HepG2 (cell line): ENCODE measurements around the gene KLHDC1. TPM values are rescaled to one million over a fixed set of nuclear protein-coding genes. Genes with fewer than 3 reads are reported as not detected.
A peak's percentile ranks its signal among the peaks of the same experiment; 100 is the strongest.

Source experiments
- DBP ChIP-seq: sonication (generic); formaldehyde crosslinking; IDR thresholded peaks from 2 replicates; pipeline ENCODE4 v1.4.0; 2020; ENCODE audit warnings: missing genetic modification reagents; ENCODE audit errors: not compliant biosample characterization
- EED ChIP-seq: sonication (generic); formaldehyde crosslinking; IDR thresholded peaks from 2 replicates; pipeline ENCODE4 v1.5.0; 2020; ENCODE audit warnings: mild to moderate bottlenecking, missing genetic modification reagents
- GMEB2 ChIP-seq: IDR thresholded peaks from 2 replicates; pipeline ENCODE4 v1.6.1; 2016; ENCODE audit warnings: missing biosample characterization, missing genetic modification reagents, low read depth
- HBP1 ChIP-seq: IDR thresholded peaks from 2 replicates; pipeline ENCODE4 v1.6.1; 2016; ENCODE audit warnings: low read depth, control low read depth
- HNRNPK ChIP-seq: fragments of 200-400 bp; formaldehyde crosslinking; IDR thresholded peaks from 2 replicates; pipeline ENCODE4 v1.6.1; 2018; ENCODE audit warnings: low read length, low read depth, moderate library complexity, mild to moderate bottlenecking; ENCODE audit not compliant: poor library complexity, severe bottlenecking
- HOXD1 ChIP-seq: sonication (generic); formaldehyde crosslinking; IDR thresholded peaks from 2 replicates; pipeline ENCODE4 v1.5.0; 2020; ENCODE audit warnings: missing genetic modification reagents
- KDM6A ChIP-seq: IDR thresholded peaks from 2 replicates; pipeline ENCODE4 v1.6.1; 2016; ENCODE audit warnings: low read depth
- MAX ChIP-seq: IDR thresholded peaks from 2 replicates; pipeline ENCODE4 v1.6.1; 2012; ENCODE audit warnings: inconsistent platforms
- MED13 ChIP-seq: sonication (generic); formaldehyde crosslinking; IDR thresholded peaks from 2 replicates; pipeline ENCODE4 v1.5.0; 2020; ENCODE audit warnings: missing genetic modification reagents
- RXRB ChIP-seq: IDR thresholded peaks from 2 replicates; pipeline ENCODE4 v1.6.1; 2016; ENCODE audit warnings: borderline replicate concordance, missing genetic modification reagents, missing compliant biosample characterization
- SAP130 ChIP-seq: IDR thresholded peaks from 2 replicates; pipeline ENCODE4 v1.6.1; 2016; ENCODE audit warnings: low read depth
- SNAI1 ChIP-seq: sonication (generic); formaldehyde crosslinking; IDR thresholded peaks from 2 replicates; pipeline ENCODE4 v1.5.0; 2020; ENCODE audit warnings: mild to moderate bottlenecking, missing genetic modification reagents, borderline replicate concordance
- SP2 ChIP-seq: sonication (generic); formaldehyde crosslinking; IDR thresholded peaks from 2 replicates; pipeline ENCODE4 v1.5.1; 2020; ENCODE audit warnings: mild to moderate bottlenecking, missing genetic modification reagents
- SRY ChIP-seq: sonication (generic); formaldehyde crosslinking; IDR thresholded peaks from 2 replicates; pipeline ENCODE4 v1.8.0; 2022; ENCODE audit warnings: mild to moderate bottlenecking, missing genetic modification reagents
- TOPORS ChIP-seq: sonication (generic); formaldehyde crosslinking; IDR thresholded peaks from 2 replicates; pipeline ENCODE4 v1.8.0; 2023; ENCODE audit warnings: mild to moderate bottlenecking, missing genetic modification reagents
- ZBTB3 ChIP-seq: sonication (generic); formaldehyde crosslinking; IDR thresholded peaks from 2 replicates; pipeline ENCODE4 v1.4.0; 2020; ENCODE audit warnings: low read depth, mild to moderate bottlenecking, moderate library complexity, missing genetic modification reagents, borderline replicate concordance
- ZFP1 ChIP-seq: IDR thresholded peaks from 2 replicates; pipeline ENCODE4 v1.6.1; 2016
- ZNF205 ChIP-seq: IDR thresholded peaks from 2 replicates; pipeline ENCODE4 v1.6.1; 2018; ENCODE audit warnings: missing biosample characterization, missing genetic modification reagents
- ZNF720 ChIP-seq: sonication (generic); formaldehyde crosslinking; IDR thresholded peaks from 2 replicates; pipeline ENCODE4 v1.4.0; 2020; ENCODE audit warnings: missing genetic modification reagents
- polyA plus RNA-seq, 8 experiments: library from polyadenylated mRNA; depleted of rRNA in 3 of 8; stranded (reverse) in 7 of 8; unstranded in 1 of 8; fragments of >200 nt; fragmentation: Illumina TruSeq in 4 of 8; extraction: Trizol in 4 of 8; gene quantifications; 2 replicates each; pipeline versions ENCODE4 v1.2.1 to v1.2.3, GENCODE V29; 2011 to 2016; ENCODE audit warnings: low read depth in 4 of 8, missing spikeins in 1 of 8, mixed read lengths in 1 of 8; ENCODE audit not compliant: insufficient read depth in 1 of 8
- total RNA-seq, 5 experiments: library from RNA; depleted of rRNA; stranded (reverse); fragments of >200 nt; fragmentation: Illumina TruSeq; extraction: Trizol; gene quantifications; 2 replicates each; pipeline ENCODE4 v1.2.3, GENCODE V29; 2016; ENCODE audit warnings: low read depth in 1 of 5
- TF ChIP-seq, protein P1 (sequence below): IDR thresholded peaks from 2 replicates; pipeline ENCODE4 v1.6.1; 2016; ENCODE audit warnings: missing genetic modification reagents, missing compliant biosample characterization
- TF ChIP-seq, protein P2 (sequence below): sonication (generic); formaldehyde crosslinking; IDR thresholded peaks from 2 replicates; pipeline ENCODE4 v1.4.0; 2020; ENCODE audit warnings: missing genetic modification reagents, borderline replicate concordance

KLHDC1 gene
- total and polyA plus RNA-seq, 2 of the 13 experiments (the other 11 are each of a cell fraction or from before 2014, with no cell fraction given), result 0.11 TPM; not detected in 1

DNA sequence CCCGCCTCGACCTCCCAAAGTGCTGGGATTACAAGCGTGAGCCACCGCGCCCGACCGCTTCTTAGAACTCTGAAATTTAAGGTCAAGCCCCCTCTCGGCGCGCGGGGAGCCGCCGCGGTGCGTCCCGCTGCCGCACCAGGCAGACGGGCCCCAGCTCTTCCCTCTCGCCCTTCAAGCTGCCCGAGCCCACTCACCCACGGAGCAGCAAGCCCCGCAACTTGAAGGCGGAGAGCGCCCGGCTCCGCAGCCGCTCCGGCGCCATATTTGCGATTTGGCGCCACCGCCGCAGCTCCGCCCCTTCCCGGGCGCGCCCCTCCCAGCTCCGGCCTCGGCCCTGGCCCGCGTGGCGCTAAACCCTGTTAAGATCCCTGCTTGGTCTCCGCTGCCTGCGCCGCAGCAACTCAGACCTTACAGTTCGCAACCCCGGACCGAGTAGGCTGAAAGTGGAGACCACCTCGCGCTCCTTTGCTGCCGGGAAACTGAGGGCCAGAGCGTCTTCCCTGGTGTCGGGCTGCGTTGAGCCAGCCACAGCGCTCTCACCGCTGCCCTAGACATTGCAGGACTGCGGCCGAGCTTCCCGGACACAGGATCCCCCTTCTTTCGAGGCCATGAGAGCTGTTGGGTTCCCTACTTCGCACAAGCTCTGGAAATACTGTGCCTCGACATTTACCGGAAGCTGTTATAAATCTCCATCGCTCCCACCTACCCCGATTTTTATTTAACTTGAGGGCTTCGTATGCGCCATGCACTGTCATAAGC, 4.8 kb upstream of the KLHDC1 start, which contains the start of gene POLE2 (continued):
- no peak for TF ChIP-seq GMEB2 (CRISPR knock-in tag)
- no peak for TF ChIP-seq ZFP1 (CRISPR knock-in tag)
- peak; percentile 79 for TF ChIP-seq ZBTB3
- TF ChIP-seq ZNF720 (CRISPR knock-in tag), result no peak
- TF ChIP-seq SRY (CRISPR knock-in tag), result peak; percentile 84
- TF ChIP-seq MED13 (CRISPR knock-in tag), result peak; percentile 75; the same call in 1 of the 2 replicates
- TF ChIP-seq, protein P1, sequence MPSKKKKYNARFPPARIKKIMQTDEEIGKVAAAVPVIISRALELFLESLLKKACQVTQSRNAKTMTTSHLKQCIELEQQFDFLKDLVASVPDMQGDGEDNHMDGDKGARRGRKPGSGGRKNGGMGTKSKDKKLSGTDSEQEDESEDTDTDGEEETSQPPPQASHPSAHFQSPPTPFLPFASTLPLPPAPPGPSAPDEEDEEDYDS (CRISPR knock-in tag), result peak; percentile 38; the same call in 1 of the 2 replicates
- TF ChIP-seq RXRB (CRISPR knock-in tag), result peak; percentile 35; the same call in 1 of the 2 replicates
- TF ChIP-seq HBP1 (CRISPR knock-in tag), result 0 out of 2 replicates have a peak, but pooled peaks have one; percentile 45
- TF ChIP-seq MAX, result peak; percentile 97
- TF ChIP-seq DBP (CRISPR knock-in tag), result peak; percentile 46
- peak; percentile 56 for TF ChIP-seq HNRNPK
- TF ChIP-seq SAP130 (CRISPR knock-in tag), result peak; percentile 94
- 0 out of 2 replicates have a peak, but pooled peaks have one; percentile 44 for TF ChIP-seq ZNF205 (CRISPR knock-in tag)
- no peak for TF ChIP-seq SNAI1
- TF ChIP-seq KDM6A (CRISPR knock-in tag), result no peak
- peak; percentile 91 for TF ChIP-seq EED (CRISPR knock-in tag)
- TF ChIP-seq, protein P2, sequence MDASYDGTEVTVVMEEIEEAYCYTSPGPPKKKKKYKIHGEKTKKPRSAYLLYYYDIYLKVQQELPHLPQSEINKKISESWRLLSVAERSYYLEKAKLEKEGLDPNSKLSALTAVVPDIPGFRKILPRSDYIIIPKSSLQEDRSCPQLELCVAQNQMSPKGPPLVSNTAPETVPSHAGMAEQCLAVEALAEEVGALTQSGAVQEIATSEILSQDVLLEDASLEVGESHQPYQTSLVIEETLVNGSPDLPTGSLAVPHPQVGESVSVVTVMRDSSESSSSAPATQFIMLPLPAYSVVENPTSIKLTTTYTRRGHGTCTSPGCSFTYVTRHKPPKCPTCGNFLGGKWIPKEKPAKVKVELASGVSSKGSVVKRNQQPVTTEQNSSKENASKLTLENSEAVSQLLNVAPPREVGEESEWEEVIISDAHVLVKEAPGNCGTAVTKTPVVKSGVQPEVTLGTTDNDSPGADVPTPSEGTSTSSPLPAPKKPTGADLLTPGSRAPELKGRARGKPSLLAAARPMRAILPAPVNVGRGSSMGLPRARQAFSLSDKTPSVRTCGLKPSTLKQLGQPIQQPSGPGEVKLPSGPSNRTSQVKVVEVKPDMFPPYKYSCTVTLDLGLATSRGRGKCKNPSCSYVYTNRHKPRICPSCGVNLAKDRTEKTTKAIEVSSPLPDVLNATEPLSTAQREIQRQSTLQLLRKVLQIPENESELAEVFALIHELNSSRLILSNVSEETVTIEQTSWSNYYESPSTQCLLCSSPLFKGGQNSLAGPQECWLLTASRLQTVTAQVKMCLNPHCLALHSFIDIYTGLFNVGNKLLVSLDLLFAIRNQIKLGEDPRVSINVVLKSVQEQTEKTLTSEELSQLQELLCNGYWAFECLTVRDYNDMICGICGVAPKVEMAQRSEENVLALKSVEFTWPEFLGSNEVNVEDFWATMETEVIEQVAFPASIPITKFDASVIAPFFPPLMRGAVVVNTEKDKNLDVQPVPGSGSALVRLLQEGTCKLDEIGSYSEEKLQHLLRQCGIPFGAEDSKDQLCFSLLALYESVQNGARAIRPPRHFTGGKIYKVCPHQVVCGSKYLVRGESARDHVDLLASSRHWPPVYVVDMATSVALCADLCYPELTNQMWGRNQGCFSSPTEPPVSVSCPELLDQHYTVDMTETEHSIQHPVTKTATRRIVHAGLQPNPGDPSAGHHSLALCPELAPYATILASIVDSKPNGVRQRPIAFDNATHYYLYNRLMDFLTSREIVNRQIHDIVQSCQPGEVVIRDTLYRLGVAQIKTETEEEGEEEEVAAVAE (CRISPR knock-in tag), result peak; percentile 51; the same call in 1 of the 2 replicates
- peak; percentile 64 for TF ChIP-seq SP2 (CRISPR knock-in tag)
- TF ChIP-seq TOPORS, result peak; percentile 75
- TF ChIP-seq HOXD1 (CRISPR knock-in tag), result peak; percentile 59; the same call in 1 of the 2 replicates
